ENCODE data around the gene NUDT17. TPM values are rescaled to one million over a fixed set of nuclear protein-coding genes. Genes with fewer than 3 reads are reported as not detected.
"Not testable (repeated sequence)": the region's sequence is repeated elsewhere in the genome, so short reads cannot be mapped to it uniquely, and the experiment has no call there.

Gene NUDT17
- 1 to 10 TPM; 2.7 to 3.4 TPM for total RNA-seq

DNA sequence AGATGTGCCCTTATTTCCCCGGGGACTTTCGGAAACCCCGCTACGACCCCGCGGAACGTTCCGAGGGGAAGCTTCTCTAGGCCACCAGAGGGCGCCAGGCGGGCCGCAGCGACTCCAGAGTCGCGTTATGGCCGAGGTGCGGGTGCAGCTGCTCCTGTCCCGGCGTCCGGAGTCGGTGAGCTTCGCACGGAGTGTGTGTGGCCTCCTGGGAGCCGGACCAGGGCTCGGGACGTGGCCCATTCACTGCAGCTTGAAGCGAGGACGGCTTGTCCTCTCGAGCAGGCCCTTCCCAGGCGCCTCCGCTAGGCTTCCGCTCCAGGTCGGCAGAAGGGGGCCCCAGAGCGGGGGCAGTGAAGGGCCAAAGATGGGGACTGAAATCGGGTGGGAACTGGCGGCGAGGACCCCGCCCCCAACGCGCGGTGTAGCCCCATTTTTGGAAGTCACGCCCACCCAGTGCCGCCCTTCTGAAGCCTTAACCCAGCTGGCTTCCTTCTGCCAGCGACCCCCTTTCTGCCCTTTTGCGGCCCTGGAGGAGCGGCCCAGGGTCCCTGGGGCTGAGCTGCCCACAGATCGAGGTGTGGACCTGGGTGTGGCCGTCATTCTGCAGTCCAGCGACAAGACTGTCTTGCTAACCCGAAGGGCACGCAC, at the start of gene NUDT17:
TSS of gene NUDT17 (plus strand) at position 117 of the 648 bp plus-strand sequence. CDS start at position 128, 11 bp downstream.
- H3K27me3 Mint-ChIP-seq: no peaks in the 10 kb centered on the region
- H3K4me1 Mint-ChIP-seq: peaks cover 11% of the 10 kb centered on the region
- no peak within 1 kb of the TSS for H3K27ac Mint-ChIP-seq
- no peak within 1 kb of the TSS for H3K4me3 Mint-ChIP-seq
- H3K9me3 Mint-ChIP-seq: no peaks in the 10 kb centered on the region
- peak; percentile 79 for DNase-seq
- peaks cover 24% of the 10 kb centered on the region for H3K36me3 Mint-ChIP-seq (ENCODE audit: low read depth)
- CTCF ChIA-PET: interaction anchor here (0.6 to 7.3 kb wide), 39 partner anchors 10 to 193 kb away, joined by 3 to 141 read pairs (median 5); partner anchors contain the start of genes ANKRD34A, ANKRD35, LIX1L and PEX11B
- POLR2A ChIA-PET: interaction anchor here (0.7 kb wide), 1 partner anchor 73 kb away, joined by 3 read pairs; no protein-coding TSS in a partner anchor

DNA sequence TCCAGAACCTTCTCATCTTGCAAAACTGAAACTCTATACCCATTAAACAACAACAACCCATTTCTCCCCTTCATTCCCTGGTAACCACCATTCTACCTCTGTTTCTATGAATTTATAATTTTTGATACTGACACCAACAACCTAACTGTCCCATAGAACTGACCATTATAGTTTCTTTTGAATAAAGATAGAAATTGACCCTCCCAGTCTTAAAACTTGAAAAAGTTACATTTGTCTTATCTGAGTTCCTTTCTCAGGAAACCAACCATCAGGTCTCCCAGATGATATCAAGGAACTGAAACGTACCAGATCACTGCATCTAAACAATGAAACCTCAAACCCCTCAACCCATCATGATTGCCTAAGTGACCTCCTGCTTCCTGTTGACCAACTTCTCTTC, 48.7 kb upstream of the NUDT17 start:
- no peaks in the 10 kb centered on the region for H3K27me3 Mint-ChIP-seq
- ChIA-PET CTCF (no interaction called here), POLR2A (no interaction called here)
- no peak for DNase-seq
- peaks cover 26% of the 10 kb centered on the region for H3K9me3 Mint-ChIP-seq
- peaks cover 56% of the 10 kb centered on the region for H3K36me3 Mint-ChIP-seq (ENCODE audit: low read depth)
- peaks cover 11% of the 10 kb centered on the region for H3K4me1 Mint-ChIP-seq
- H3K4me3 Mint-ChIP-seq: no peak overlapping the region
- H3K27ac Mint-ChIP-seq: no peak overlapping the region

- H3K9me3 Mint-ChIP-seq: peaks cover 26% of the 10 kb centered on the region
- H3K36me3 Mint-ChIP-seq (ENCODE audit: low read depth): peaks cover 44% of the 10 kb centered on the region
- H3K27me3 Mint-ChIP-seq: no peaks in the 10 kb centered on the region
- no peak overlapping the region for H3K4me3 Mint-ChIP-seq
- DNase-seq: no peak
- peaks cover 14% of the 10 kb centered on the region for H3K4me1 Mint-ChIP-seq
- ChIA-PET CTCF (interaction anchor here (0.5 kb wide), 1 partner anchor 11 kb away, joined by 4 read pairs; no protein-coding TSS in a partner anchor), POLR2A (no interaction called here)
- no peak overlapping the region for H3K27ac Mint-ChIP-seq
These were observed 45.6 kb upstream of the NUDT17 start for GRCh38 chr1:145799806-145800205.

GRCh38 chr1:145804235-145805045, 41.0 kb upstream of the NUDT17 start:
- Mint-ChIP-seq H3K9me3 (peaks cover 2% of the 10 kb centered on the region), H3K36me3 (ENCODE audit: low read depth) (peaks cover 12% of the 10 kb centered on the region), H3K4me1 (peaks cover 5% of the 10 kb centered on the region), H3K27me3 (no peaks in the 10 kb centered on the region), H3K27ac (no peak overlapping the region), H3K4me3 (no peak overlapping the region)
- DNase-seq: no peak
- CTCF ChIA-PET: interaction anchor here (1.1 kb wide), 2 partner anchors 9 kb away, joined by 4 read pairs; no protein-coding TSS in a partner anchor
- POLR2A ChIA-PET: no interaction called here

DNA sequence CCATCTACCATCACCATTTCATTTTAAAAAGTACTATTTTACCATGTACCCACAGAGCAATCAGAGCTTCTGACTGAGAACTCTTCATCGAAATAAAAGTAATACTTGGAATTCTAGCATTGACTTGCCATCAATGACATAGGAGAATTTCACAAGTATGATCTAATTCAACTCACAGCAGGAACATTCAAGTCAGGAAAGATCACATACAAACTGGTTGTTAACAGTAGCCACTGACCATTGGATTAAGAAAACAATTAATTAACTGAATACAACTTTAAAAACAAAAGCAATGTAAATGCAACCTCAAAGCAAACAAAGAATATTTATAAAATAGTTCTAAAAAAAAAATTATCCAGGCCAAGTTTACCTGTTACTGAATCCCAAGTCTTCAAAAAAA, 40.4 kb upstream of the NUDT17 start:
- DNase-seq: no peak
- no peaks in the 10 kb centered on the region for H3K9me3 Mint-ChIP-seq
- CTCF ChIA-PET: interaction anchor here (1.1 kb wide), 1 partner anchor 9 kb away, joined by 4 read pairs; no protein-coding TSS in a partner anchor
- H3K4me1 Mint-ChIP-seq: peaks cover 5% of the 10 kb centered on the region
- H3K27ac Mint-ChIP-seq: no peak overlapping the region
- no peaks in the 10 kb centered on the region for H3K27me3 Mint-ChIP-seq
- no peak overlapping the region for H3K4me3 Mint-ChIP-seq
- POLR2A ChIA-PET: no interaction called here
- H3K36me3 Mint-ChIP-seq (ENCODE audit: low read depth): peaks cover 7% of the 10 kb centered on the region

DNA sequence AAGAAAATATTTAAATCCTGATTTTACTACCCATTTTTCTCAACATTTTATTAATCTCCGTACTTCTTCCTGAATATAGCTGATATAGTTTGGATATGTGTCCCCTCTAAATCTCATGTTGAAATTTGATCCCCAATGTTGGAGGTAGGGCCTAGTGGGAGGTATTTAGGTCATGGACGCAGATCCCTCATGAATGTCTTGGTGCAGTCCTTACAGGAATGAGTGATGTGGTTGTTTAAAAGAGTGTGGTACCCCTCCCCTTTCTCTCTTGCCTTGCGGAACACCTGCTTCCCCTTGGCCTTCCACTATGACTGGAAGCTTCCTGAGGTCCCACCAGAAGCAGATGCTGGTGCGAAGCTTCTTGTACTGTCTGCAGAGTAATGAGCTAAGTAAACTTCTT, 39.0 kb upstream of the NUDT17 start:
- H3K4me3 Mint-ChIP-seq: no peak overlapping the region
- no peaks in the 10 kb centered on the region for H3K9me3 Mint-ChIP-seq
- H3K27ac Mint-ChIP-seq: no peak overlapping the region
- DNase-seq: no peak
- CTCF ChIA-PET: no interaction called here
- no peaks in the 10 kb centered on the region for H3K27me3 Mint-ChIP-seq
- peaks cover 5% of the 10 kb centered on the region for H3K4me1 Mint-ChIP-seq
- POLR2A ChIA-PET: no interaction called here
- peaks cover 7% of the 10 kb centered on the region for H3K36me3 Mint-ChIP-seq (ENCODE audit: low read depth)

- Mint-ChIP-seq H3K4me1 (peaks cover 5% of the 10 kb centered on the region), H3K36me3 (ENCODE audit: low read depth) (peaks cover 5% of the 10 kb centered on the region), H3K27ac (no peak overlapping the region), H3K9me3 (no peaks in the 10 kb centered on the region), H3K27me3 (no peaks in the 10 kb centered on the region), H3K4me3 (no peak overlapping the region)
- ChIA-PET CTCF (no interaction called here), POLR2A (no interaction called here)
- DNase-seq: no peak
These were observed 38.6 kb upstream of the NUDT17 start for GRCh38 chr1:145806844-145807243.

- H3K36me3 Mint-ChIP-seq (ENCODE audit: low read depth); H3K27me3 Mint-ChIP-seq; CTCF ChIA-PET; H3K9me3 Mint-ChIP-seq; H3K4me3 Mint-ChIP-seq; POLR2A ChIA-PET; DNase-seq; H3K4me1 Mint-ChIP-seq; H3K27ac Mint-ChIP-seq: not testable (repeated sequence)
These were observed 32.2 kb upstream of the NUDT17 start for GRCh38 chr1:145812977-145813810.

DNA sequence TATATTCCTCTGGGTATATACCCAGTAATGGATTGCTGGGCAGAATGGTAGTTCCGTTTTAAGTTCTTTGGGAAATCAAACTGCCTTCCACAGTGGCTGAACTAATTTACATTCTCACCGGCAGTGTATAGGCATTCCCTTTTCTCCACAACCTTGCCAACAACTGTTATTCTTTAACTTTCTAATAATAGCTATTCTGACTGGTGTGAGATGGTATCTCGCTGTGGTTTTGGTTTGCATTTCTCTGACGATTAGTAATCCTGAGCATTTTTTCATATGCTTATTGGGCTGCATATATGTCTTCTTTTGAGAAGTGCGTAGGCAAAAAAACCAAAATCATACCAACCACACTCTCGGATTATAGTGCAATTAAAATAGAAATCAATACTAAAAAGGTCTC, 27.3 kb upstream of the NUDT17 start:
- H3K4me1 Mint-ChIP-seq; CTCF ChIA-PET; H3K36me3 Mint-ChIP-seq (ENCODE audit: low read depth); POLR2A ChIA-PET; H3K9me3 Mint-ChIP-seq; H3K4me3 Mint-ChIP-seq; H3K27me3 Mint-ChIP-seq; H3K27ac Mint-ChIP-seq; DNase-seq: not testable (repeated sequence)

DNA sequence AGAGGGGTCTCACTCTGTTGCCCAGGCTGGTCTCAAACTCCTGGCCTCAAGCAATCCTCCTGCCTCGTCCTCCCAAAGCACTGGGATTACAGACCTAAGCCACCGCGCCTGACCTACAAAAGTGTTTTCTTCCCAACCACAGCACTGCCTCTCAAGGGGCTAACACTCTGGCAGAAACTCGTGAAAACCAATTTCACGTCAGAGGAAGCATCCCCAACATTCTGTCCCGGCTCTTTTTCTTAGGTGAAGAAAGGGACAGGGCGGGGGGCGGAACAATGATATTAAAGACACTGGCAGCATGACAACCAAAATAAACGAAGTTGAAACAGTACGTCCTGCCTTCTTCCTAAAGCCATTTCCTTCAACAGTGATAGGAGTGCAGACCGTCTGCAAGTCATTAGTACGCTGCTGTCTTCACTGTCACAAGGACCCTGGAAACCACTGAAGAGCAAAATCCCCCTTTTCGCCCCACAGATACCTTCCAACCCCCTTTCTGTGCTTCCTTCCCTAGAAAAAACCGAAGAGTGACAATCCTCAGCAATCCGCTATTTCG, 22.6 kb upstream of the NUDT17 start:
- H3K4me3 Mint-ChIP-seq, H3K27ac Mint-ChIP-seq, H3K27me3 Mint-ChIP-seq, DNase-seq, POLR2A ChIA-PET, H3K9me3 Mint-ChIP-seq: not testable (repeated sequence)
- CTCF ChIA-PET: interaction anchor here (4.2 kb wide), 1 partner anchor 23 kb away, joined by 24 read pairs; the partner anchor contains the start of gene NUDT17
- Mint-ChIP-seq H3K36me3 (ENCODE audit: low read depth) (peaks cover 29% of the 10 kb centered on the region), H3K4me1 (peaks cover 29% of the 10 kb centered on the region)

- peaks cover 37% of the 10 kb centered on the region for H3K4me1 Mint-ChIP-seq
- ChIA-PET CTCF (interaction anchor here (0.9 to 4.2 kb wide), 5 partner anchors 11 to 198 kb away, joined by 3 to 24 read pairs (median 5); partner anchors contain the start of genes HJV and NUDT17), POLR2A (no interaction called here)
- H3K27ac Mint-ChIP-seq: peak within 1 kb of the TSS; percentile 95
- H3K9me3 Mint-ChIP-seq: no peaks in the 10 kb centered on the region
- peak; percentile 92 for DNase-seq
- peak within 1 kb of the TSS; percentile 96 for H3K4me3 Mint-ChIP-seq
- H3K27me3 Mint-ChIP-seq: no peaks in the 10 kb centered on the region
- peaks cover 37% of the 10 kb centered on the region for H3K36me3 Mint-ChIP-seq (ENCODE audit: low read depth)
These were observed 21.6 kb upstream of the NUDT17 start, which contains the start of the genes POLR3C and RNF115 for GRCh38 chr1:145823565-145824498. POLR3C (plus strand) TSS chr1:145824200; CDS start chr1:145825777, 1,577 bp downstream. RNF115 (minus strand) TSS chr1:145824095; CDS start chr1:145823873, 222 bp downstream.

Measured in activated CD4-positive, alpha-beta T cell treated with anti-CD3 and anti-CD28 coated beads, Interleukin-2, amount 10 ng/mL, durations not matched to agents 7 days and 5 days (primary cell).